A549 (cell line): ENCODE results near the gene RELT. TPM values are rescaled to one million over a fixed set of nuclear protein-coding genes. Genes with fewer than 3 reads are reported as not detected.
A peak's percentile ranks its signal among the peaks of the same experiment; 100 is the strongest.

ENCODE experiments used
- ATAC-seq, 2 experiments: fragments of 200-7000 bp in 1 of 2; fragments of >200 bp in 1 of 2; cut with Nextera tagmentation in 1 of 2; cut with Tn5 transposase in 1 of 2; 3 replicates each; pipeline versions ENCODE4 v1.8.0 to v1.9.1; 2018 to 2020; ENCODE audit warnings: mild to moderate bottlenecking in 1 of 2, moderate library complexity in 1 of 2
- CTCF ChIA-PET: fragments of 300-600 bp; sonication (Branson Sonifier 250); formaldehyde crosslinking; extraction: SDS; loops from one replicate; lab custom pipeline; 2021; ENCODE audit warnings: antibody characterized with exemption, inconsistent platforms; lab: Yijun Ruan, JAX
- POLR2A ChIA-PET: fragments of 350-600 bp; formaldehyde crosslinking; extraction: SDS; loops from one replicate; lab custom pipeline; 2021; ENCODE audit warnings: antibody characterized with exemption, inconsistent platforms; lab: Yijun Ruan, JAX
- DNase-seq, 2 experiments: peaks; one replicate each; pipeline versions ENCODE4 v3.0.0 to v3.0.0-alpha.2; 2011 to 2016; ENCODE audit warnings: low read depth in 1 of 2, low spot score in 1 of 2
- FAIRE-seq: peaks from 2 replicates; lab custom pipeline; 2011; peaks lifted over from hg19 to GRCh38; lab: Jason Lieb, UNC
- H3K27ac ChIP-seq, 2 experiments: fragments of >200 bp; sonication (Bioruptor Twin); formaldehyde crosslinking; 3 replicates each; pipeline ENCODE4 v1.5.1; 2016 to 2017
- H3K4me1 ChIP-seq: fragments of >200 bp; sonication (Bioruptor Twin); formaldehyde crosslinking; 3 replicates; pipeline ENCODE4 v1.6.1; 2016
- H3K4me2 ChIP-seq: fragments of >200 bp; sonication (Bioruptor Twin); formaldehyde crosslinking; 3 replicates; pipeline ENCODE4 v1.6.1; 2016
- H3K4me3 ChIP-seq: fragments of >200 bp; sonication (Bioruptor Twin); formaldehyde crosslinking; 3 replicates; pipeline ENCODE4 v1.5.1; 2016
- H3K9me3 ChIP-seq: fragments of >200 bp; sonication (Bioruptor Twin); formaldehyde crosslinking; 3 replicates; pipeline ENCODE4 v1.6.1; 2016
- CHD2 ChIP-seq: fragments of 150-350 bp; IDR thresholded peaks from 2 replicates; pipeline ENCODE4 v1.6.1; 2014; ENCODE audit warnings: low read length; ENCODE audit not compliant: partially characterized antibody
- CTCF ChIP-seq: fragments of >200 bp; sonication (Bioruptor Twin); formaldehyde crosslinking; IDR thresholded peaks from 3 replicates; pipeline ENCODE4 v1.5.1; 2016
- E2F6 ChIP-seq: IDR thresholded peaks from 2 replicates; pipeline ENCODE4 v1.6.1; 2012; ENCODE audit warnings: low read depth, borderline replicate concordance
- EP300 ChIP-seq, 2 experiments: fragments of >200 bp; sonication (Bioruptor Twin); formaldehyde crosslinking; IDR thresholded peaks; 2 replicates in 1 of 2; 3 replicates in 1 of 2; pipeline ENCODE4 v1.6.1; 2016 to 2017
- ESRRA ChIP-seq: fragments of 150-350 bp; IDR thresholded peaks from 2 replicates; pipeline ENCODE4 v1.6.1; 2014; ENCODE audit warnings: mild to moderate bottlenecking, low read length, borderline replicate concordance
- FOSB ChIP-seq: fragments of 250-450 bp; sonication (Bioruptor Pico); IDR thresholded peaks from 2 replicates; pipeline ENCODE4 v1.5.0; 2020; ENCODE audit warnings: mild to moderate bottlenecking, moderate library complexity
- FOXS1 ChIP-seq: fragments of 250-450 bp; sonication (Bioruptor Pico); IDR thresholded peaks from 2 replicates; pipeline ENCODE4 v1.5.0; 2020; ENCODE audit warnings: mild to moderate bottlenecking, moderate library complexity
- JUN ChIP-seq, 2 experiments: fragments of >200 bp; sonication (Bioruptor Twin); formaldehyde crosslinking; IDR thresholded peaks; 2 replicates in 1 of 2; 3 replicates in 1 of 2; pipeline ENCODE4 v1.6.1; 2016 to 2017
- MAFK ChIP-seq: fragments of 450-650 bp; IDR thresholded peaks from 2 replicates; pipeline ENCODE4 v1.6.1; 2014; ENCODE audit not compliant: partially characterized antibody
- PHF8 ChIP-seq: fragments of 200-600 bp; sonication (generic); IDR thresholded peaks from 2 replicates; pipeline ENCODE4 v1.6.1; 2016; ENCODE audit warnings: low read depth, mild to moderate bottlenecking, antibody characterized with exemption, moderate library complexity, borderline replicate concordance
- POLR2AphosphoS2 ChIP-seq: conservative IDR thresholded peaks from 2 replicates; pipeline ENCODE4 v1.6.1; 2012; ENCODE audit warnings: low read length, improper control_type of control experiment, inconsistent platforms
- RAD21 ChIP-seq, 2 experiments: fragments of >200 bp in 1 of 2; sonication (Bioruptor Twin) in 1 of 2; formaldehyde crosslinking in 1 of 2; IDR thresholded peaks in 1 of 2; conservative IDR thresholded peaks in 1 of 2; 2 replicates in 1 of 2; 3 replicates in 1 of 2; pipeline ENCODE4 v1.6.1; 2012 to 2018; ENCODE audit warnings: inconsistent platforms in 1 of 2
- RARB ChIP-seq: fragments of 250-450 bp; sonication (Bioruptor Pico); IDR thresholded peaks from 2 replicates; pipeline ENCODE4 v1.8.0; 2021; ENCODE audit warnings: mild to moderate bottlenecking, moderate library complexity
- RNF2 ChIP-seq: fragments of 200-600 bp; sonication (generic); IDR thresholded peaks from 2 replicates; pipeline ENCODE4 v1.6.1; 2016; ENCODE audit warnings: low read depth, mild to moderate bottlenecking, antibody characterized with exemption, moderate library complexity, borderline replicate concordance
- SREBF2 ChIP-seq: fragments of 450-650 bp; IDR thresholded peaks from 2 replicates; pipeline ENCODE4 v1.6.1; 2014; ENCODE audit warnings: mild to moderate bottlenecking, moderate library complexity
- TFCP2L1 ChIP-seq: fragments of 250-450 bp; sonication (Bioruptor Pico); IDR thresholded peaks from 2 replicates; pipeline ENCODE4 v1.5.0; 2021; ENCODE audit warnings: mild to moderate bottlenecking
- WGBS: methylation state at CpG from one replicate; pipeline ENCODE4 v1.1.6; 2017; ENCODE audit errors: missing lambda C conversion rate; 5-methylcytosine and 5-hydroxymethylcytosine counted together
- polyA plus RNA-seq, 4 experiments: library from polyadenylated mRNA; depleted of rRNA in 3 of 4; stranded (reverse); fragments of >200 nt; fragmentation: RNase III in 1 of 4; extraction: RNeasy Plus Mini Kit Qiagen cat#74134 plus additional on column Dnase treatment in 1 of 4; gene quantifications; 2 replicates in 3 of 4; 3 replicates in 1 of 4; pipeline ENCODE4 v1.2.3, GENCODE V29; 2011 to 2017
- TF ChIP-seq, protein P1 (sequence below): fragments of 250-450 bp; sonication (Bioruptor Pico); IDR thresholded peaks from 2 replicates; pipeline ENCODE4 v1.5.0; 2021; ENCODE audit warnings: mild to moderate bottlenecking, moderate library complexity, borderline replicate concordance

The RELT gene
- polyA plus RNA-seq, 2 of the 4 experiments (the other 2 are of a cell fraction), result 2.9 to 5.2 TPM

- no peak for FAIRE-seq
- Histone ChIP-seq H3K9me3 (no peaks in the 10 kb centered on the region), H3K27ac (peak overlapping the region; percentile 57 to 82; a peak in 4 of 6 replicates), H3K4me1 (peaks cover 71% of the 10 kb centered on the region), H3K4me2 (peak overlapping the region; percentile 57), H3K4me3 (no peak overlapping the region)
- no peak for DNase-seq
- 57% methylated on average over 22 of the region's 23 CpGs for WGBS
- POLR2A ChIA-PET, result no interaction called here
- TF ChIP-seq POLR2AphosphoS2 (0 out of 2 replicates have a peak, but pooled peaks have one; percentile 7), MAFK (no peak)
- CTCF ChIA-PET, result interaction anchor here (1.0 to 24.4 kb wide), 8 partner anchors 10 to 272 kb away, joined by 3 to 667 read pairs (median 6); partner anchors contain the start of gene RELT
- peak; percentile 5 to 9; a peak in 4 of 6 replicates for ATAC-seq
Observed at GRCh38 chr11:73388265-73389133, 12.3 kb downstream of the RELT start.

- ChIA-PET POLR2A (no interaction called here), CTCF (interaction anchor here (1.0 to 24.4 kb wide), 8 partner anchors 9 to 272 kb away, joined by 3 to 667 read pairs (median 6); partner anchors contain the start of gene RELT)
- DNase-seq (peak in 1 of 2 experiments; percentile 42), ATAC-seq (peak; percentile 1 to 24; a peak in 4 of 6 replicates), FAIRE-seq (no peak)
- peak; percentile 19; the same call in 1 of the 2 replicates for TF ChIP-seq POLR2AphosphoS2
- no peak for TF ChIP-seq RAD21 (conservative IDR thresholded peaks at IDR 0.05 in 1 of 2, IDR thresholded peaks at IDR 0.05 in 1 of 2)
- H3K27ac ChIP-seq, result peak overlapping the region; percentile 57 to 82; a peak in 4 of 6 replicates
- peak overlapping the region; percentile 57 for H3K4me2 ChIP-seq
- no peak overlapping the region for H3K4me3 ChIP-seq
- WGBS, result 50% methylated on average over 4 of the region's 6 CpGs
- H3K9me3 ChIP-seq, result no peaks in the 10 kb centered on the region
- peaks cover 65% of the 10 kb centered on the region for H3K4me1 ChIP-seq
Observed at GRCh38 chr11:73389134-73389525, 12.9 kb downstream of the RELT start.

GRCh38 chr11:73389916-73390315, 13.7 kb downstream of the RELT start:
- H3K4me1 ChIP-seq, result peaks cover 57% of the 10 kb centered on the region
- 58% methylated on average over 7 of the region's 7 CpGs for WGBS
- TF ChIP-seq POLR2AphosphoS2 (0 out of 2 replicates have a peak, but pooled peaks have one; percentile 14), RARB (CRISPR knock-in tag) (no peak)
- TF ChIP-seq, all 56 proteins: peak for 1
- DNase-seq (no peak), ATAC-seq (no peak), FAIRE-seq (no peak)
- H3K4me2 ChIP-seq, result peak overlapping the region; percentile 57; the same call in 1 of the 3 replicates
- CTCF ChIA-PET, result interaction anchor here (0.5 to 24.4 kb wide), 6 partner anchors 14 to 760 kb away, joined by 3 to 667 read pairs (median 6); partner anchors contain the start of gene RELT
- no peaks in the 10 kb centered on the region for H3K9me3 ChIP-seq
- H3K4me3 ChIP-seq, result no peak overlapping the region
- peak overlapping the region in 1 of 2 experiments; percentile 82; a peak in 3 of 6 replicates for H3K27ac ChIP-seq
- POLR2A ChIA-PET, result no interaction called here

GRCh38 chr11:73390601-73391565, 14.7 kb downstream of the RELT start:
- ATAC-seq (no peak), FAIRE-seq (no peak), DNase-seq (no peak)
- H3K4me2 ChIP-seq, result no peak overlapping the region
- H3K4me1 ChIP-seq, result peaks cover 48% of the 10 kb centered on the region
- H3K27ac ChIP-seq, result peak overlapping the region in 1 of 2 experiments; percentile 82; a peak in 3 of 6 replicates
- H3K4me3 ChIP-seq, result no peak overlapping the region
- 97% methylated on average over 10 of the region's 12 CpGs for WGBS
- CTCF ChIA-PET, result interaction anchor here (1.0 to 24.4 kb wide), 5 partner anchors 12 to 270 kb away, joined by 3 to 667 read pairs (median 5); partner anchors contain the start of gene RELT
- POLR2A ChIA-PET, result no interaction called here
- no peak for TF ChIP-seq JUN (IDR thresholded peaks at IDR 0.05)
- no peak for TF ChIP-seq TFCP2L1
- TF ChIP-seq E2F6, result no peak
- TF ChIP-seq FOSB, result no peak
- TF ChIP-seq SREBF2, result no peak
- no peak for TF ChIP-seq CTCF
- TF ChIP-seq CHD2, result no peak
- TF ChIP-seq, protein P1, sequence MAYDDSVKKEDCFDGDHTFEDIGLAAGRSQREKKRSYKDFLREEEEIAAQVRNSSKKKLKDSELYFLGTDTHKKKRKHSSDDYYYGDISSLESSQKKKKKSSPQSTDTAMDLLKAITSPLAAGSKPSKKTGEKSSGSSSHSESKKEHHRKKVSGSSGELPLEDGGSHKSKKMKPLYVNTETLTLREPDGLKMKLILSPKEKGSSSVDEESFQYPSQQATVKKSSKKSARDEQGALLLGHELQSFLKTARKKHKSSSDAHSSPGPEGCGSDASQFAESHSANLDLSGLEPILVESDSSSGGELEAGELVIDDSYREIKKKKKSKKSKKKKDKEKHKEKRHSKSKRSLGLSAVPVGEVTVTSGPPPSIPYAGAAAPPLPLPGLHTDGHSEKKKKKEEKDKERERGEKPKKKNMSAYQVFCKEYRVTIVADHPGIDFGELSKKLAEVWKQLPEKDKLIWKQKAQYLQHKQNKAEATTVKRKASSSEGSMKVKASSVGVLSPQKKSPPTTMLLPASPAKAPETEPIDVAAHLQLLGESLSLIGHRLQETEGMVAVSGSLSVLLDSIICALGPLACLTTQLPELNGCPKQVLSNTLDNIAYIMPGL (CRISPR knock-in tag), result no peak
- TF ChIP-seq RNF2, result no peak
- TF ChIP-seq FOXS1 (CRISPR knock-in tag), result no peak
- TF ChIP-seq PHF8, result no peak
- no peak for TF ChIP-seq EP300 (IDR thresholded peaks at IDR 0.05)
- no peak for TF ChIP-seq ESRRA
- H3K9me3 ChIP-seq, result no peaks in the 10 kb centered on the region
